Measurements from ENCODE around the gene FAM209B. TPM values are rescaled to one million over a fixed set of nuclear protein-coding genes. Genes with fewer than 3 reads are reported as not detected.
A peak's percentile ranks its signal among the peaks of the same experiment; 100 is the strongest.
"Not testable (repeated sequence)": the region's sequence is repeated elsewhere in the genome, so short reads cannot be mapped to it uniquely, and the experiment has no call there.

The FAM209B gene
- total RNA-seq, 4 donors from 2014 or later = not detected

DNA sequence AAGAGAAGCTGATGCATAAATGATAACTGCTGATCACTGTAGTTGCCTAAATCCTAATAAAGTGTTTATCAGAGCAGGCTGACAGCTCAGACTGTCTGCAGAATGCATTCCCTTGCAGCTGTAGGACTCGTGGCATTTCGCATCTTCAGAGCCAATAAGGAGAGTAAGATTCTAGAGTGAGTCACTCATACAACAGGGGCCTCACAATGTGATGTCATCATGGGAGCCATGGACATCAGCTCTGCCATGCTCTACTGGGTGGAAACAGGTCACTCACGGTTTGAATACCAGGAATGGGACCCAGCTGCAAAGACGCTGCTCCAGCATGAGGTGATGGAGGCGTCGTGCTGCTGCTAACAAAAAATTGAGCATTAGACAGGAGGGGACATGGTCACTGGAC is 7.4 kb downstream of the FAM209B start:
- ATAC-seq (ENCODE audit: low FRiP score) (no peak), DNase-seq (ENCODE audit: low spot score) (no peak)
- TF ChIP-seq, protein P1, sequence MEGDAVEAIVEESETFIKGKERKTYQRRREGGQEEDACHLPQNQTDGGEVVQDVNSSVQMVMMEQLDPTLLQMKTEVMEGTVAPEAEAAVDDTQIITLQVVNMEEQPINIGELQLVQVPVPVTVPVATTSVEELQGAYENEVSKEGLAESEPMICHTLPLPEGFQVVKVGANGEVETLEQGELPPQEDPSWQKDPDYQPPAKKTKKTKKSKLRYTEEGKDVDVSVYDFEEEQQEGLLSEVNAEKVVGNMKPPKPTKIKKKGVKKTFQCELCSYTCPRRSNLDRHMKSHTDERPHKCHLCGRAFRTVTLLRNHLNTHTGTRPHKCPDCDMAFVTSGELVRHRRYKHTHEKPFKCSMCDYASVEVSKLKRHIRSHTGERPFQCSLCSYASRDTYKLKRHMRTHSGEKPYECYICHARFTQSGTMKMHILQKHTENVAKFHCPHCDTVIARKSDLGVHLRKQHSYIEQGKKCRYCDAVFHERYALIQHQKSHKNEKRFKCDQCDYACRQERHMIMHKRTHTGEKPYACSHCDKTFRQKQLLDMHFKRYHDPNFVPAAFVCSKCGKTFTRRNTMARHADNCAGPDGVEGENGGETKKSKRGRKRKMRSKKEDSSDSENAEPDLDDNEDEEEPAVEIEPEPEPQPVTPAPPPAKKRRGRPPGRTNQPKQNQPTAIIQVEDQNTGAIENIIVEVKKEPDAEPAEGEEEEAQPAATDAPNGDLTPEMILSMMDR (IDR thresholded peaks at IDR 0.05) = no peak

DNA sequence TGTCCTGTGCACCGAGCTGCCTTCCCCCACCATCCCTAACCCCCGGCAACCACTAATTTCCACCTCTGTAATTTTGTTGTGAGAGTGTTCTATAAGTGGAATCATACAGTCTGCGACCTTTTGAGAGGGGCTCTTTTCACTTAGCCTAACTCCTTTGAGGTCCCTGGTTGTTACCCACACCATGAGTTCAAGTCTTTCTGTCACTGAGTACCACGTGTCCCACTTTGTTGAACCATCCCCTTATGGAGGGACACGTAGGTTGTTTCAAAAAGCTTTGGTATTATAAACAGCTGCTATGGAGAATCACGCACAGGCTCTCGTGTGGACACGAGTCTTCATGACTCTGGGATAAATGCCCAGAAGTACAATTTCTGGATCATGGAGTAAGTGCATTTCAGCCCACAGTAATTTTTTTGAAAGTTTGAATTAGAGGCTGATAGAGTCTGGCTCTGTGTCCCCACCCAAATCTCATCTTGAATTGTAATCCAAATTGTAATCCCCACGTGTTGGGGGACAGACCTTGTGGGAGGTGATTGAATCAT is 9.5 kb downstream of the FAM209B start:
- no peak for DNase-seq (ENCODE audit: low spot score)
- TF ChIP-seq, protein P1 (IDR thresholded peaks at IDR 0.05) = no peak
- ATAC-seq (ENCODE audit: low FRiP score) = no peak

DNA sequence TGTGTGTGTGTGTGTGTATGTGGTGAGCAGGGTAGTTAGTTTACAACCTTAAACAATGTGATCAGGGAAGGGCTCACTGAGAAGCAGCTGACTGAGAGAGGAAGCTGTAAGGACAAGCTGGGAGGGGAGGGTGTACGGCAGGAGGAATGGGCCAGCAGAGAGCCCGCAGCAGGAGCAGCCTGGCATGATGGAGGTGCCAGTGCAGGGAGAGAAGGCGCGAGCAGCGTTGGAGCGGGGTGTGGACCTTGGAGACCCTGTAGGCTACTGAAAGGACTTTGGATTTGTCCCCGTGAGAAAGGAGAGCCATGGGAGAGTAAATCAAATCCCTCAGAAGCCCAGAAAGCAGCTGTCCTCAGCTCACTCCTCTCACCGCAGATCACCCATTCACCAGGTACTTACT is 18.5 kb downstream of the FAM209B start:
- no peak for DNase-seq (ENCODE audit: low spot score)
- TF ChIP-seq, protein P1 (IDR thresholded peaks at IDR 0.05) = no peak
- ATAC-seq (ENCODE audit: low FRiP score) = no peak

DNA sequence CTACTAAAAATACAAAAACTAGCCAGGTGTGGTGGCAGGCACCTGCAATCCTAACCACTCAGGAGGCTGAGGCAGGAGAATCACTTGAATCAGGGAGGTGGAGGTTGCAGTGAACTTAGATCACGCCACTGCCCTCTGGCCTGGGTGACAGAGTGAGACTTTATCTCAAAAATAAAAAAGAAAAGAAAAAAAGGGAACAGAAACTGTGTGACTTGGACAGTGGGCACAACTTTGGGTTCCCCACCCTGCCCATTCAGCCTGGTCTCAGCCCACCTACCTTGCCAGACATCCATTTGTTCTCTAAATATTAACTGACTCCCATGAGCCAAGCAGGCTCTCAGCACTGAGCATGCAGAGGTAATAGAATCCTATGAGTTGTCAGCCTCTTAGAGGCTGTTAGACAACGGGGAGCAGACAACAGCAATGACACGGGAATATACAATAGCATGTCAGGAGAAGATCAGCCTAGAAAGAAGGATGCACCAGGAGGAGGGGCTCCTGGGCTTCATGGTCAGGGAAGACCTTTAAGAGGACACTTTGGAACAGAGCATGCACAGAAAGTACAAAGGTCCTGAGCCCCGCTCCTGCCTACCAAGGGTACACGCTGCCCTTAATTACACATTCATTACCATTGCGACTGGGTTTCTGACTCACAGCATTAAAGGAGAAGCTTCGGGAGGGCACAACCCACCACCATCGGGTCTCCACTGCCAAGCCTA is 20.0 kb downstream of the FAM209B start:
- no peak for ATAC-seq (ENCODE audit: low FRiP score)
- no peak for DNase-seq (ENCODE audit: low spot score)
- TF ChIP-seq, protein P1 (IDR thresholded peaks at IDR 0.05) = no peak

DNA sequence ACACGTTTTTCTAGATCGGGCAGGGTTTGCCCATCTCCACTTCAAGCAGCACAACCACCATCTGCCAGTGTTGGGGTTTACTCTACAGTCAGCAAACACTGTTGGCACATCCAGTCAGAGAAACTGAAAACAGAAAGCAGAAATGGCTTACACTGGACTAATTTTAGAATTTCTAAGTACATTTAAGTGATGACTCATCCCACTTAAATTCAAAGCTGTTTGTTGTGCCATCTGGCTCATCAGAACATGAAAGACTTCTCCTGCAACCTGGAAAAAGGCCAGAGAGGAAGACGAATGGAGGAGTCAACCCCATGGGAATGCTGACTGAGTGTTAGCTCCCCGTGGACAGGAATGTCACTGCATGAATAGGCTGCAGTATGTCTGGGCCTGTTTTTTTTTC is 21.8 kb downstream of the FAM209B start:
- TF ChIP-seq, protein P1 (IDR thresholded peaks at IDR 0.05) = no peak
- ATAC-seq (ENCODE audit: low FRiP score) = peak; percentile 93
- peak; percentile 42 for DNase-seq (ENCODE audit: low spot score)

DNA sequence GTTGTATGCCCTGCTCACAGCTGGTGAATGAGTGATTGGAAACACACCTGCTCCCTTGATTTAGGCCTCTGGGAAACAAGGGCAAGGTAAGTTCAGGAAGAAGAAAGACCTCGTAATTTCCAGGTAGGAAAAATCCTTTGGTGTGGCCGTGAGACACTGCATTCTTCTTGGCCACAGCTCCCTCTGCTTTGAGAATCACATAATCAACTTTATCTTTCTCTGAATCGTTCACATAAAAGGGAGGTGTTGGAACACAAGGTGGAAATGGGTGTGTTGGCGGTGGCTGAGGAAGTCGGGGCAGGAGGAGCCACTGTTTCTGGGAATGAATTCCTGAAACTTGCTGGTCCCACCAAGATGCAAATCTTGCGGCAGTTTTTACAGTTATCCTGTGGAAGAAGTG is 25.9 kb downstream of the FAM209B start:
- DNase-seq (ENCODE audit: low spot score) = no peak
- TF ChIP-seq, protein P1 (IDR thresholded peaks at IDR 0.05) = no peak
- no peak for ATAC-seq (ENCODE audit: low FRiP score)

DNA sequence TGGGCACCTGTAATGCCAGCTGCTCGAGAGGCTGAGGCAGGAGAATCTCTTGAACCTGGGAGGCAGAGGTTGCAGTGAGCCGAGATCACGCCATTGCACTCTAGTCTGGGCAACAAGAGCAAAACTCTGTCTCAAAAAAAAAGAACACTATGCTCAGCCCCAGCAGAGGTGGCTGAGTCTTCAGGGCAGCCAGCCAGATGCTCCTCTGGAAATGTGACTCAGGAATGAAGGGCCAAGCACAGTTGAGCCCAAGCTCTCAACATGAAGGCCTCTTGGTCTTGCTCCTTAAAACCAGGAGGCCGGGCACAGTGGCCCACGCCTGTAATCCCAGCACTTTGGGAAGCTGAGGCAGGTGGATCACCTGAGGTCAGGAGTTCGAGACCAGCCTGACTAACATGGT is 31.5 kb downstream of the FAM209B start:
- not testable (repeated sequence) for ATAC-seq (ENCODE audit: low FRiP score); DNase-seq (ENCODE audit: low spot score)

Data from omental fat pad (tissue), 4 donors.